ENCODE measurements around the gene NUMB.

NUMB gene

GRCh38 chr14:73243341-73243740, 215.0 kb downstream of the NUMB start:
- no peak for FAIRE-seq

GRCh38 chr14:73242357-73242901, 215.9 kb downstream of the NUMB start:
- no peak for FAIRE-seq

GRCh38 chr14:73241481-73242165, 216.7 kb downstream of the NUMB start:
- FAIRE-seq: no peak

GRCh38 chr14:73240816-73241480, 217.4 kb downstream of the NUMB start:
- FAIRE-seq: no peak

GRCh38 chr14:73239393-73240241, 218.7 kb downstream of the NUMB start:
- FAIRE-seq: no peak

GRCh38 chr14:73238941-73239340, 219.4 kb downstream of the NUMB start:
- FAIRE-seq: no peak

GRCh38 chr14:73238424-73238852, 219.9 kb downstream of the NUMB start:
- FAIRE-seq: no peak

GRCh38 chr14:73237786-73238423, 220.4 kb downstream of the NUMB start:
- no peak for FAIRE-seq

GRCh38 chr14:73237219-73237785, 221.0 kb downstream of the NUMB start, which contains the start of gene PAPLN:
Gene PAPLN (plus strand): TSS chr14:73237506. CDS start chr14:73239779, 2,273 bp downstream.
- no peak for FAIRE-seq

- FAIRE-seq: no peak
Measured at GRCh38 chr14:73236752-73237218, 221.6 kb downstream of the NUMB start.

GRCh38 chr14:73236157-73236556, 222.2 kb downstream of the NUMB start:
- FAIRE-seq: no peak

GRCh38 chr14:73235531-73236155, 222.7 kb downstream of the NUMB start:
- FAIRE-seq: no peak

GRCh38 chr14:73234586-73235394, 223.6 kb downstream of the NUMB start:
- FAIRE-seq: no peak

- no peak for FAIRE-seq
Measured at GRCh38 chr14:73234029-73234428, 224.3 kb downstream of the NUMB start.

- no peak for FAIRE-seq
Measured at GRCh38 chr14:73233564-73233963, 224.8 kb downstream of the NUMB start.

- no peak for FAIRE-seq
Measured at GRCh38 chr14:73232984-73233383, 225.4 kb downstream of the NUMB start.

- no peak for FAIRE-seq
Measured at GRCh38 chr14:73231981-73232851, 226.1 kb downstream of the NUMB start.

GRCh38 chr14:73230051-73230450, 228.3 kb downstream of the NUMB start:
- FAIRE-seq: no peak
